ENCODE data around the gene ACKR2. TPM values are rescaled to one million over a fixed set of nuclear protein-coding genes. Genes with fewer than 3 reads are reported as not detected.

The ACKR2 gene
- total RNA-seq, 4 donors from 2014 or later: 2.7 to 6.5 (median 3.1) TPM

GRCh38 chr3:42851228-42851834, 42.1 kb downstream of the ACKR2 start:
- 94 to 98% methylated on average over 5 to 6 of the region's 6 CpGs for WGBS, 2 donors
- DNase-seq: no peak
- peak overlapping the region in 2 of 4 donors; percentile 18 to 55 for H3K27ac ChIP-seq

GRCh38 chr3:42852441-42852840, 43.2 kb downstream of the ACKR2 start:
- no peaks in the 10 kb centered on the region for H3K27me3 ChIP-seq
- intact Hi-C loops (cut with DNase I): no loop called here
- DNase-seq: no peak
- TF ChIP-seq POLR2A (IDR thresholded peaks at IDR 0.05) (no peak), CTCF (IDR thresholded peaks at IDR 0.05) (no peak)
- no peak overlapping the region for H3K4me3 ChIP-seq
- H3K4me1 ChIP-seq: peaks cover 1 to 23% (median 4%) of the 10 kb centered on the region in 3 donors
- WGBS, 2 donors: 23 to 33% methylated on average over 1 to 2 of the region's 2 CpGs
- peak overlapping the region in 2 of 4 donors; percentile 18 to 55 for H3K27ac ChIP-seq
- H3K36me3 ChIP-seq: no peaks in the 10 kb centered on the region
- H3K9me3 ChIP-seq: no peaks in the 10 kb centered on the region

More at GRCh38 chr3:42851228-42851834, 42.1 kb downstream of the ACKR2 start:
- H3K4me1 ChIP-seq: peaks cover 10 to 34% (median 14%) of the 10 kb centered on the region in 3 donors
- no peak overlapping the region for H3K4me3 ChIP-seq
- intact Hi-C loops (cut with DNase I): no loop called here
- no peaks in the 10 kb centered on the region for H3K27me3 ChIP-seq
- no peaks in the 10 kb centered on the region for H3K9me3 ChIP-seq
- TF ChIP-seq CTCF (IDR thresholded peaks at IDR 0.05) (no peak), POLR2A (IDR thresholded peaks at IDR 0.05) (no peak)
- no peaks in the 10 kb centered on the region for H3K36me3 ChIP-seq

- TF ChIP-seq POLR2A (IDR thresholded peaks at IDR 0.05): no peak
- TF ChIP-seq CTCF (IDR thresholded peaks at IDR 0.05): no peak
- intact Hi-C loops (cut with DNase I): no loop called here
- DNase-seq: no peak
- Histone ChIP-seq H3K36me3 (no peaks in the 10 kb centered on the region), H3K4me3 (no peak overlapping the region), H3K9me3 (no peaks in the 10 kb centered on the region), H3K27me3 (no peaks in the 10 kb centered on the region), H3K4me1 (peaks cover 0 to 19% (median 0%) of the 10 kb centered on the region in 3 donors), H3K27ac (peak overlapping the region in 1 of 4 donors; percentile 22)
- 64 to 83% methylated on average over 1 of the region's 1 CpG for WGBS, 2 donors
Observed at GRCh38 chr3:42853056-42853455, 43.8 kb downstream of the ACKR2 start.

- Histone ChIP-seq H3K9me3 (no peaks in the 10 kb centered on the region), H3K27ac (no peak overlapping the region), H3K27me3 (no peaks in the 10 kb centered on the region), H3K4me1 (peaks cover 0 to 19% (median 0%) of the 10 kb centered on the region in 3 donors), H3K4me3 (no peak overlapping the region), H3K36me3 (no peaks in the 10 kb centered on the region)
- TF ChIP-seq POLR2A (IDR thresholded peaks at IDR 0.05): no peak
- no peak for TF ChIP-seq CTCF (IDR thresholded peaks at IDR 0.05)
- 76 to 78% methylated on average over 2 to 4 of the region's 4 CpGs for WGBS, 2 donors
- DNase-seq: no peak
- intact Hi-C loops (cut with DNase I): no loop called here
Observed at GRCh38 chr3:42853739-42854302, 44.6 kb downstream of the ACKR2 start.

GRCh38 chr3:42855219-42855546, 45.9 kb downstream of the ACKR2 start:
- no peak overlapping the region for H3K27ac ChIP-seq
- H3K36me3 ChIP-seq: no peaks in the 10 kb centered on the region
- DNase-seq: no peak
- peaks cover 0 to 19% (median 0%) of the 10 kb centered on the region in 3 donors for H3K4me1 ChIP-seq
- intact Hi-C loops (cut with DNase I): no loop called here
- no peak overlapping the region for H3K4me3 ChIP-seq
- H3K9me3 ChIP-seq: no peaks in the 10 kb centered on the region
- H3K27me3 ChIP-seq: no peaks in the 10 kb centered on the region
- TF ChIP-seq POLR2A (IDR thresholded peaks at IDR 0.05) (no peak), CTCF (IDR thresholded peaks at IDR 0.05) (no peak)
